Thoracic aorta (tissue), 2 donors: ENCODE measurements around the gene PPP1R15B. TPM values are rescaled to one million over a fixed set of nuclear protein-coding genes. Genes with fewer than 3 reads are reported as not detected.

Source experiments
- ATAC-seq: fragments of 150-250 bp; one replicate; pipeline ENCODE4 v1.8.0; 2017; ENCODE audit warnings: low read depth; ENCODE audit not compliant: insufficient number of reproducible peaks, low FRiP score
- DNase-seq: peaks from one replicate; pipeline ENCODE4 v3.0.0-alpha.2; 2020; ENCODE audit warnings: low spot score
- H3K27ac ChIP-seq, 2 donors: fragments of 200-600 bp; sonication (generic); 1 replicate in 1 of 2; 2 replicates in 1 of 2; pipeline ENCODE4 v1.5.1; 2016; ENCODE audit warnings: mild to moderate bottlenecking in 2 of 2, moderate library complexity in 2 of 2
- H3K27me3 ChIP-seq: fragments of 200-600 bp; sonication (generic); replicated peaks from 2 replicates; pipeline ENCODE4 v1.6.0; 2016; ENCODE audit warnings: mild to moderate bottlenecking; ENCODE audit not compliant: insufficient read depth
- H3K36me3 ChIP-seq: fragments of 200-600 bp; sonication (generic); one replicate; pipeline ENCODE4 v1.5.1; 2016
- H3K4me1 ChIP-seq, 2 donors: fragments of 200-600 bp; sonication (generic); 1 replicate in 1 of 2; 2 replicates in 1 of 2; pipeline versions ENCODE4 v1.5.1 to v1.6.0; 2016; ENCODE audit warnings: low read depth in 2 of 2, mild to moderate bottlenecking in 1 of 2; ENCODE audit not compliant: control insufficient read depth in 1 of 2
- H3K4me3 ChIP-seq: fragments of 200-600 bp; sonication (generic); 2 replicates; pipeline ENCODE4 v1.5.1; 2016; ENCODE audit warnings: mild to moderate bottlenecking
- H3K9me3 ChIP-seq: fragments of 200-600 bp; sonication (generic); 2 replicates; pipeline ENCODE4 v1.5.1; 2016
- CTCF ChIP-seq: fragments of 200-600 bp; sonication (generic); IDR thresholded peaks from one replicate; pipeline ENCODE4 v1.5.1; 2019; ENCODE audit warnings: antibody characterized with exemption
- total RNA-seq, 2 donors: library from RNA; depleted of rRNA; stranded (reverse); fragments of >200 nt; gene quantifications; one replicate each; pipeline versions ENCODE4 v1.1.0 to v1.2.3, GENCODE V29; 2016

Gene PPP1R15B
- total RNA-seq, 2 donors from 2014 or later = 40.1 to 64.5 TPM

DNA sequence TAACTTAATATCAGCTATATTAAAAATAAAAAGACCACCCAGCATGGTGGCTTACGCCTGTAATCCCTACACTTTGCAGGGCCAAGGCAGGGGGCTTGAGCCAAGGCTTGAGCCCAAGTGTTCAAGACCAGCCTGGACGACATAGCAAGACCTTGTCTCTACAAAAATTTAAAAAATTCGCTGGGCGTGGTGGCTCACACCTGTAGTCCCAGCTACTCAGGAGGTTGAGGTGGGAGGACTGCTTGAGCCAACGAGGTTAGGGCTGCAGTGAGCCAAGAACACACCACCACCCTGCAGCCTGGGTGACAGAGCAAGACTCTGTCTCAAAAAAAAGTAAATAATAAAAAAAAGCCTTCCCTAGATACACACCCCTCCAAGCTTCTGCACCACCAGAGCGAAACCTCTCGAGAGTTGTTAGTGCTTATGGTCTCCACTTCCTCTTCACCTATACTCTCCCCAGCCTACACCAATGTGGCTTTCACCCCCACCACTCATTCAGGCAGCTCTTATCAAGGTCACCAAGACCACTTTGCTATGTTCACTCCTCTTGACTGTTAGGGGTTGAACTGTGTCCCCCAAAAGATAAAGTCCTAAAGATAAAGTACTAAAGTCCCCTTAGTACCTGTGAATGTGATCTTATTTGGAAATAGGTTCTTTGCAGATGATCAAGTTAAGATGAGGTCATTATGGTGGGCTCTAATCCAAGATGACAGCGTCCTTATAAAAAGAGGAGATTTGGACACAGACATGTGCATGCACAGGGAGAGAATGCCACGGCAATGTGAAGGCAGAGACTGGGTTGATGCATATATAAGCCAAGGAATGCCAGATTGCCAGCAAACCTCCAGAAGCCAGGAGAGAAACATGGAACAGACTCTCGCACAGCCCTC lies 6.8 kb upstream of the PPP1R15B start:
- no peak for ATAC-seq
- Histone ChIP-seq H3K9me3 (no peaks in the 10 kb centered on the region), H3K4me3 (no peak overlapping the region), H3K4me1 (peaks cover 22 to 39% of the 10 kb centered on the region in 2 donors), H3K27me3 (no peaks in the 10 kb centered on the region), H3K36me3 (peaks cover 5% of the 10 kb centered on the region), H3K27ac (peak overlapping the region; percentile 76 to 86)
- no peak for TF ChIP-seq CTCF
- no peak for DNase-seq

DNA sequence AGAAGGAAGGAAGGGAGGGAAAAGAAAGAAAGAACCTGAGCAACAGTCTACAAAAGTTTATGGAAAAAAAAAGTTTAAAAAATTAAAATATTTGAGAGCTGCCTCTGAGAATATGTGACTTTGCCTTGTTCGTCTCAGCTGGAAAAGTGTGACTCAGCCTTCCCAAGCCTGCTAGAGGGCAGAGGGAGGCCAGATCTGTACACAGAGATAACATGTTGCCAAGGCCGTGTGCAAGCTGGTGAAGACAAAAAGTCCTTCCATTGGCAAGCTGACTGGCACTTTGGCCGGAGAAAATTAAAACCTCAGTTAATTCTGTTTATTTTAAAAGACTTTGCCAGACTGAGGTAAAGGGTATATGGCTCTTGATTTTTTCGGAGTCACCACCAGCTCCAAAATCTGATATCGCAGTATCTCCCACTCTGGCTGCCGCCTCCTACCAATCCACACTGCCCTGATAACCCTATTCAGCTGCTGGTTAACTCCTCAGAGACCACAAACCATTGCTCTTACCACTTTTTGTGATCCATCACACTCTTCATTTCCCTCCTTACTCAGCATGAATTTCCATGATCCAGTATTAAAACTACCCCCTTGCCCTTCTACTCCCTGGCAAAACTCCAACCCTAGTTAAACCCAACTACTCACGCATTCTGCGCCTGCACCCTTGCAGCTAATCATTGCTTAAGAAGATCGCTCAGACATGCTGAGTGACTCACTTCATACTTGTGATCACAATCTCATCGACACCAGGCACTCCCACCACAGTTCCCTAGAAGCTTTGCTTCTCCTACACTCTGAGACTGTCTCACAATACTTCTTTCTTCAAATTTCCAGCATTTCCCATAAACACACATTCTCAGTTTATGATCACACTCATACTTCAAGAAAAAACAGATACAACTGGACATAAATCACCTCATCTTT lies 5.7 kb upstream of the PPP1R15B start:
- Histone ChIP-seq H3K36me3 (peaks cover 5% of the 10 kb centered on the region), H3K27ac (peak overlapping the region; percentile 76 to 86), H3K4me3 (peak overlapping the region; percentile 51), H3K9me3 (no peaks in the 10 kb centered on the region), H3K4me1 (peaks cover 24 to 42% of the 10 kb centered on the region in 2 donors), H3K27me3 (no peaks in the 10 kb centered on the region)
- no peak for TF ChIP-seq CTCF
- peak; percentile 71 for DNase-seq
- ATAC-seq = peak; percentile 88

DNA sequence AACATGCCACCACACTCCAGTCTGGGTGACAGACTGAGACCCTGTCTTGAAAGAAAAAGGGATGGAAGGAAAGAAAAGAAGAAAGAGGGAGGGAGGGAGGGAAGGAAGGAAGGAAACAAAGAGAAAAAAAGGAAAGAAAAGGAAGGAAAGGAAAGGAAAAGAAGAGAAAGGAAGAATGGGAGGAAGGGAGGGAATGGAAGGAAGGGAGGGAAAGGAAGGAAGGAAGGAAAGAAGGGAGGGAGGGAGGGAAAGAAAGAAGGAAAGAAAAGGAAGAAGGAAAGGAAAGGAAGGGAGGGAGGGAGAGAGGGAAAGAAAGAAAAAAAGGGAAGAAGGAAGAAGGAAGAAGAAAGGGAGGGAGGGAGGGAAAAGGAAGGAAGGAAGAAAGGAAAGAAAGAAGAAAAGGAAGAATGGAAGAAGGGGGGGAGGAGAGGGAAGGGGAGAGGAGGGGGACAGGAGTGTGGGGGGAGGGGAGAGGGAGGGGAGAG lies 5.0 kb upstream of the PPP1R15B start:
- Histone ChIP-seq H3K27ac (peak overlapping the region; percentile 76 to 86), H3K9me3 (no peaks in the 10 kb centered on the region), H3K4me3 (peak overlapping the region; percentile 51), H3K4me1 (peaks cover 26 to 45% of the 10 kb centered on the region in 2 donors), H3K36me3 (peaks cover 5% of the 10 kb centered on the region), H3K27me3 (no peaks in the 10 kb centered on the region)
- TF ChIP-seq CTCF = no peak
- DNase-seq (no peak), ATAC-seq (no peak)

DNA sequence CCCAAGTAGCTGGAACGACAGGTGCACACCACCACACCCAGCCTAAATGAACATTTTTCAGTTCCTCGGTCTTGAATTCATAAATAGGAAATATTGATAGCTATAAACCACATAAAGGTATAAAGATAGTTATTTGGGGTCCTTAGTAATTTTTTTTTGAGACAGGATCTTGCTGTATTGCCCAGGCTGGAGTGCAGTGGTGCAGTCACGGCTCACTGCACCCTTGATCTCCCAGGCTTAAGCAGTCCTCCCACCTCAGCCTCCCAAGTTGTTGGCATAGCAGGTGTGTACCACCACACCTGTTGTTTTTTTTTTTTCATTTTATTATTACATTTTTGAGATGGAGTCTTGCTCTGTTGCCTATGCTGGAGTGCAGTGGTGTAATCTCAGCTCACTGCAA lies 3.7 kb upstream of the PPP1R15B start:
- Histone ChIP-seq H3K27me3 (no peaks in the 10 kb centered on the region), H3K4me3 (no peak overlapping the region), H3K27ac (no peak overlapping the region), H3K36me3 (no peaks in the 10 kb centered on the region), H3K9me3 (no peaks in the 10 kb centered on the region), H3K4me1 (peaks cover 26 to 45% of the 10 kb centered on the region in 2 donors)
- DNase-seq (no peak), ATAC-seq (no peak)
- TF ChIP-seq CTCF = no peak

DNA sequence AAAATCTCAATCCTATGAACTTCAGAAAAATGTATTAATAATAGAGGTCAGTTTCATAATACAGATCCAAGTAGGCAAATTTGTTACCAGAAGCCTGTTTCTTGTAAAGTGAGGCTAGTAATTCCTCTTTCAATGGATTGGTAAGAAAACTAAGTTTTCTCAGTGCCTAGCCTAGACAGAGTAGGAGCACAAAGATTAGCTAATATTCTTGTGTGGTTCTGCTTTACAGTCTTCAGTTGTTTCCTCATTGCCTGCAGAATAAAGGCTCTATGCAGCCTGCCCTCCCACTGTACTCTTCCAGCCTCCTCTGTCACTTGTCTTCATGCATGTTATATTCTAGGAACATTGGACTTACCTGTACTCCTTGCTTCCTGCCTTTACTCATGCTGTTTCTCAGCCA lies 2.4 kb upstream of the PPP1R15B start:
- Histone ChIP-seq H3K4me1 (peaks cover 24 to 37% of the 10 kb centered on the region in 2 donors), H3K27ac (peak overlapping the region in 1 of 2 donors; percentile 22)

More for the DNA sequence above, 2.4 kb upstream of the PPP1R15B start:
- Histone ChIP-seq H3K36me3 (no peaks in the 10 kb centered on the region), H3K4me3 (no peak overlapping the region), H3K27me3 (no peaks in the 10 kb centered on the region), H3K9me3 (no peaks in the 10 kb centered on the region)
- no peak for ATAC-seq
- no peak for DNase-seq
- TF ChIP-seq CTCF = no peak
